Astrocyte (in vitro differentiated cells and primary cell): Measurements from ENCODE around the gene CABLES1.

Source experiments
- EZH2 ChIP-seq: IDR thresholded peaks from 2 replicates; pipeline ENCODE4 v1.6.1; 2012; ENCODE audit warnings: mild to moderate bottlenecking, low read length, inconsistent platforms; ENCODE audit not compliant: insufficient read depth
- TF ChIP-seq, protein P1 (sequence below): IDR thresholded peaks from 2 replicates; pipeline ENCODE4 v1.5.1; 2011; ENCODE audit warnings: low read depth, mild to moderate bottlenecking, inconsistent platforms, low read length, moderate library complexity; ENCODE audit not compliant: insufficient read depth

DNA sequence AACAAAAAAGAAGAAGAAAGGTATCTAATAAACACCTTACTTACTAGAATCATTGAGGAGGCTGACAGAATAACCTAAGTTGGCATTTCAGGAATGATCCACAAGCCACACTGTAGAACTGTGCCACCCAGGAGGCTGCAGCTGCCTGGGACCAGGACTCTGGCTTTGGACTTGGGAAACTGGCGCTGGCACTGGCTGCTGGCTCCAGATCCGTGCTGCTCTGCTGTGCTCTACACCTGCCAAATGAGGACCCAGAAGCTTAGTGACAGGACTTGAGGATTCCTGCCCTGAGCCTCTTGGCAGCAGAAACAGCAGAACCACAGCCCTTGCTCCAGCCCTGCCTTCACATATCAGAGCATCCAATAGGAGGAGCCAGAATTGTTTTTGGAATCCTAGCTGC lies 113.5 kb downstream of the CABLES1 start:
- TF ChIP-seq, protein P1, sequence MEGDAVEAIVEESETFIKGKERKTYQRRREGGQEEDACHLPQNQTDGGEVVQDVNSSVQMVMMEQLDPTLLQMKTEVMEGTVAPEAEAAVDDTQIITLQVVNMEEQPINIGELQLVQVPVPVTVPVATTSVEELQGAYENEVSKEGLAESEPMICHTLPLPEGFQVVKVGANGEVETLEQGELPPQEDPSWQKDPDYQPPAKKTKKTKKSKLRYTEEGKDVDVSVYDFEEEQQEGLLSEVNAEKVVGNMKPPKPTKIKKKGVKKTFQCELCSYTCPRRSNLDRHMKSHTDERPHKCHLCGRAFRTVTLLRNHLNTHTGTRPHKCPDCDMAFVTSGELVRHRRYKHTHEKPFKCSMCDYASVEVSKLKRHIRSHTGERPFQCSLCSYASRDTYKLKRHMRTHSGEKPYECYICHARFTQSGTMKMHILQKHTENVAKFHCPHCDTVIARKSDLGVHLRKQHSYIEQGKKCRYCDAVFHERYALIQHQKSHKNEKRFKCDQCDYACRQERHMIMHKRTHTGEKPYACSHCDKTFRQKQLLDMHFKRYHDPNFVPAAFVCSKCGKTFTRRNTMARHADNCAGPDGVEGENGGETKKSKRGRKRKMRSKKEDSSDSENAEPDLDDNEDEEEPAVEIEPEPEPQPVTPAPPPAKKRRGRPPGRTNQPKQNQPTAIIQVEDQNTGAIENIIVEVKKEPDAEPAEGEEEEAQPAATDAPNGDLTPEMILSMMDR, result no peak
- no peak for TF ChIP-seq EZH2
